ENCODE measurements around the gene CDK8. TPM values are rescaled to one million over a fixed set of nuclear protein-coding genes. Genes with fewer than 3 reads are reported as not detected.
A peak's percentile ranks its signal among the peaks of the same experiment; 100 is the strongest.

CDK8 gene
- total RNA-seq, 1 experiment from 2014 or later, result 22.2 TPM

DNA sequence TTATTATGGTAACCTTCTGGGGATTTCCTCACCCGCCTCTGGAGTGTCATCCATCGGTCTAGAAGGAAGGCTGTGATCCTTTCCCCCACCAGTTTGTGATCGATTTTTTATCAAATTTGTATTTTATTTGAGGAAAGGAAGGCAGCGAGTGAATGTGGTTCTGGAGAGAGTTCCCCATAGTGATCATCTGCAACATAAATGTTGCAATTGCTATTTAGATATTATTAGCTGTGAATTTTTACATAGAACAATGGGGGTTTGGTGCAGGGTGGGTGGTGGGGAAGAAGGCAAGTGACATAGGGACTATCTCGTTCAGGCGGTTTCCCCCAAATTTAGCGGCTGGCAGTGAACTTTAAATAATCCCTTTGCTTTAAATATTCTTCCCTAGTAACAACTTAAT is 1.2 kb downstream of the CDK8 start:
- Mint-ChIP-seq H3K27me3 (ENCODE audit: insufficient read depth, unreplicated experiment) (no peaks in the 10 kb centered on the region), H3K4me1 (ENCODE audit: insufficient read depth, unreplicated experiment) (peaks cover 19% of the 10 kb centered on the region), H3K27ac (ENCODE audit: low read depth, unreplicated experiment) (peak overlapping the region; percentile 47), H3K36me3 (ENCODE audit: insufficient read depth, unreplicated experiment) (no peaks in the 10 kb centered on the region), H3K9me3 (ENCODE audit: unreplicated experiment) (no peaks in the 10 kb centered on the region), H3K4me3 (ENCODE audit: unreplicated experiment) (peak overlapping the region; percentile 80)
- DNase-seq (ENCODE audit: unreplicated experiment), result no peak
- POLR2A ChIA-PET, result interaction anchor here (0.7 to 4.6 kb wide), 7 partner anchors 11 to 439 kb away, joined by 3 to 48 read pairs (median 4); partner anchors contain the start of gene RNF6
- intact Hi-C loops (cut with micrococcal nuclease), result loop anchor here (1.0 kb wide), 1 partner anchor 443 kb away; no protein-coding TSS in a partner anchor
- BruUV-seq (replicated peaks), result no TSS peak
- CTCF ChIA-PET, result interaction anchor here (0.5 to 0.7 kb wide), 2 partner anchors 8 to 10 kb away, joined by 3 to 4 read pairs; no protein-coding TSS in a partner anchor
- TF ChIP-seq CTCF (IDR thresholded peaks at IDR 0.05; ENCODE audit: unreplicated experiment), result no peak

GRCh38 chr13:26255691-26256277 is 1.9 kb downstream of the CDK8 start:
- peak overlapping the region; percentile 80 for H3K4me3 Mint-ChIP-seq (ENCODE audit: unreplicated experiment)
- ChIA-PET CTCF (interaction anchor here (0.5 to 1.4 kb wide), 5 partner anchors 9 to 233 kb away, joined by 3 to 4 read pairs (median 3); no protein-coding TSS in a partner anchor), POLR2A (interaction anchor here (0.7 to 4.6 kb wide), 10 partner anchors 10 to 1085 kb away, joined by 3 to 48 read pairs (median 3); partner anchors contain the start of gene RNF6)
- peaks cover 25% of the 10 kb centered on the region for H3K4me1 Mint-ChIP-seq (ENCODE audit: insufficient read depth, unreplicated experiment)
- intact Hi-C loops (cut with micrococcal nuclease), result loop anchor here (1.0 kb wide), 1 partner anchor 443 kb away; no protein-coding TSS in a partner anchor
- peak overlapping the region; percentile 47 for H3K27ac Mint-ChIP-seq (ENCODE audit: low read depth, unreplicated experiment)
- H3K9me3 Mint-ChIP-seq (ENCODE audit: unreplicated experiment), result no peaks in the 10 kb centered on the region
- no peaks in the 10 kb centered on the region for H3K27me3 Mint-ChIP-seq (ENCODE audit: insufficient read depth, unreplicated experiment)
- peak; percentile 3 for DNase-seq (ENCODE audit: unreplicated experiment)
- TF ChIP-seq CTCF (IDR thresholded peaks at IDR 0.05; ENCODE audit: unreplicated experiment), result peak; percentile 40
- BruUV-seq (replicated peaks), result TSS peak; percentile 47
- H3K36me3 Mint-ChIP-seq (ENCODE audit: insufficient read depth, unreplicated experiment), result no peaks in the 10 kb centered on the region

DNA sequence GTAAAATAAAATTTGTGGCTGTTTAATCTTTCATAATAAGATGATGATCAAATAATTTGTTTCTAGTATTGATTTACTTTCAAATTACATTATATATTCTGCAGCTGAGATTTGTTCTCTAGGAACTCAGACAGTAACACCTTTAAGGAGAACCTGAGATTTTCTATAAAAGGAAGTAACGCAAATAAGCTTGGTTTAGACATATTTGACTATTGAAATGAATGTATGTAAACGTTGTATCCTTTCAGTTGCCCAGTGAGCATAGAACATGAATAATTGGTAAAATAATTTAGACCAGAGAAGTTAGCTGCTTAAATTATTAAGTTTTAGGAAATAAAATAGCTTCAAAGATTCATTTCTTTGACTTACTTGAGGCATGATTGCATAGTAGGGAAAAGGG is 3.1 kb downstream of the CDK8 start:
- intact Hi-C loops (cut with micrococcal nuclease), result no loop called here
- no peaks in the 10 kb centered on the region for H3K36me3 Mint-ChIP-seq (ENCODE audit: insufficient read depth, unreplicated experiment)
- peaks cover 37% of the 10 kb centered on the region for H3K4me1 Mint-ChIP-seq (ENCODE audit: insufficient read depth, unreplicated experiment)
- POLR2A ChIA-PET, result interaction anchor here (0.6 to 4.6 kb wide), 5 partner anchors 9 to 1410 kb away, joined by 3 to 48 read pairs (median 9); partner anchors contain the start of gene RNF6
- H3K27me3 Mint-ChIP-seq (ENCODE audit: insufficient read depth, unreplicated experiment), result no peaks in the 10 kb centered on the region
- H3K4me3 Mint-ChIP-seq (ENCODE audit: unreplicated experiment), result no peak overlapping the region
- H3K9me3 Mint-ChIP-seq (ENCODE audit: unreplicated experiment), result no peaks in the 10 kb centered on the region
- no peak overlapping the region for H3K27ac Mint-ChIP-seq (ENCODE audit: low read depth, unreplicated experiment)
- CTCF ChIA-PET, result interaction anchor here (1.1 to 1.4 kb wide), 3 partner anchors 12 to 72 kb away, joined by 4 read pairs; no protein-coding TSS in a partner anchor
- no peak for DNase-seq (ENCODE audit: unreplicated experiment)
- no peak for TF ChIP-seq CTCF (IDR thresholded peaks at IDR 0.05; ENCODE audit: unreplicated experiment)
- no TSS peak for BruUV-seq (replicated peaks)

- Mint-ChIP-seq H3K9me3 (ENCODE audit: unreplicated experiment) (no peaks in the 10 kb centered on the region), H3K27me3 (ENCODE audit: insufficient read depth, unreplicated experiment) (no peaks in the 10 kb centered on the region), H3K4me3 (ENCODE audit: unreplicated experiment) (no peak overlapping the region), H3K36me3 (ENCODE audit: insufficient read depth, unreplicated experiment) (no peaks in the 10 kb centered on the region), H3K4me1 (ENCODE audit: insufficient read depth, unreplicated experiment) (peaks cover 41% of the 10 kb centered on the region), H3K27ac (ENCODE audit: low read depth, unreplicated experiment) (no peak overlapping the region)
- no peak for DNase-seq (ENCODE audit: unreplicated experiment)
- POLR2A ChIA-PET, result no interaction called here
- CTCF ChIA-PET, result no interaction called here
- BruUV-seq (replicated peaks), result no TSS peak
- intact Hi-C loops (cut with micrococcal nuclease), result no loop called here
- TF ChIP-seq CTCF (IDR thresholded peaks at IDR 0.05; ENCODE audit: unreplicated experiment), result no peak
Measured at GRCh38 chr13:26259634-26260033, 5.7 kb downstream of the CDK8 start.

All from MCF 10A (cell line).